ENCODE measurements around the gene PADI1.

The PADI1 gene

GRCh38 chr1:17204546-17205440, at the start of gene PADI1:
TSS of gene PADI1 (plus strand) at chr1:17205128. CDS start at chr1:17205218, 90 bp downstream.
- DNase-seq, result no peak

- no peak for DNase-seq
Observed at GRCh38 chr1:17155257-17155920, 49.5 kb upstream of the PADI1 start.

- no peak for DNase-seq
Observed at GRCh38 chr1:17156108-17156507, 48.8 kb upstream of the PADI1 start.

- no peak for DNase-seq
Observed at GRCh38 chr1:17158961-17159360, 46.0 kb upstream of the PADI1 start.

GRCh38 chr1:17161137-17161740, 43.7 kb upstream of the PADI1 start:
- DNase-seq, result no peak

GRCh38 chr1:17161926-17162800, 42.8 kb upstream of the PADI1 start:
- no peak for DNase-seq

- no peak for DNase-seq
Observed at GRCh38 chr1:17162941-17163340, 42.0 kb upstream of the PADI1 start.

- DNase-seq, result no peak
Observed at GRCh38 chr1:17163371-17163770, 41.6 kb upstream of the PADI1 start.

- DNase-seq, result no peak
Observed at GRCh38 chr1:17163789-17164666, 40.9 kb upstream of the PADI1 start.

- DNase-seq, result no peak
Observed at GRCh38 chr1:17165823-17166222, 39.1 kb upstream of the PADI1 start.

- DNase-seq, result no peak
Observed at GRCh38 chr1:17167041-17167785, 37.7 kb upstream of the PADI1 start.

GRCh38 chr1:17167786-17168090, 37.2 kb upstream of the PADI1 start:
- DNase-seq, result no peak

GRCh38 chr1:17168091-17168876, 36.6 kb upstream of the PADI1 start:
- no peak for DNase-seq

GRCh38 chr1:17170571-17170970, 34.4 kb upstream of the PADI1 start:
- no peak for DNase-seq

GRCh38 chr1:17173217-17173616, 31.7 kb upstream of the PADI1 start:
- no peak for DNase-seq

GRCh38 chr1:17176306-17177061, 28.4 kb upstream of the PADI1 start:
- DNase-seq, result no peak

- DNase-seq, result no peak
Observed at GRCh38 chr1:17177651-17178050, 27.3 kb upstream of the PADI1 start.

- no peak for DNase-seq
Observed at GRCh38 chr1:17181781-17182464, 23.0 kb upstream of the PADI1 start.
